ENCODE results near the gene CASP3. TPM values are rescaled to one million over a fixed set of nuclear protein-coding genes. Genes with fewer than 3 reads are reported as not detected.

The CASP3 gene
- total and polyA plus RNA-seq, 9 of the 15 experiments (the other 6 are each of a cell fraction or from before 2014, with no cell fraction given) = 17.6 to 40.1 (median 31.8) TPM

DNA sequence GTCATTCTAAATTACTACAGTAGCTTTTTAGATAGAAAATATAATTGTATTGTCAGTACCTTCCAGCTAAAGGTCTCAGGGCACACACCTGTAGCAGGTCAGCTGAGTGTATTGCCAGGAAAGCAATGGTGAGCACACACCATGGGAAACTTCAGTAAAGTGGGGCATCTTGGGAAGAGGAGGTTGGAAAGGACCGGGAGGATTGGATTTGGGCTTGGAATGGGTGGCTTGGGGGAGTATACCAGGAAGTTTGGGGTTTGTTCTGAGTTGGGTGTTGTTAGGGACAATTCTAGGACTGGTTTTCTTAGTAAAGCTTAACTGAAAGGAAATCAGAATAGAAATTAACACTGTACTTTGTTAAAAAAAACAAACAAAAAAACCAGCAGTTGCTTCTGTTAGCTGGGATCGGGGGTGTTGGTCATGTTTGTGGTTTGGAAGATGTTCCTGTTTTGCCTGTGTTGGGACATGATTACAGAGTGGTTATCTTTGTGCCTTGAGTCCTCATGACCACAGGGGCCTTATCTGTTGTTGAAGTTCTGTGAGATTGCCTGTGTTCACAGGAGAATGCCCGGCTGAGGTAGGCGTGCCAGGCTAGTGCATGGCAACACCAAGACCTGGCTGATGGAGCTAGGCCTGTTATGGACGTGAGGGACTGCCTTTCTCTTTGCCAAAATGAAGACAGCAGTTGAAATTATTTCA, 35.4 kb upstream of the CASP3 start (continued):
- TF ChIP-seq NFIX (CRISPR knock-in tag; IDR thresholded peaks at IDR 0.05; ENCODE audit: low read depth) = no peak
- TF ChIP-seq, protein P1, sequence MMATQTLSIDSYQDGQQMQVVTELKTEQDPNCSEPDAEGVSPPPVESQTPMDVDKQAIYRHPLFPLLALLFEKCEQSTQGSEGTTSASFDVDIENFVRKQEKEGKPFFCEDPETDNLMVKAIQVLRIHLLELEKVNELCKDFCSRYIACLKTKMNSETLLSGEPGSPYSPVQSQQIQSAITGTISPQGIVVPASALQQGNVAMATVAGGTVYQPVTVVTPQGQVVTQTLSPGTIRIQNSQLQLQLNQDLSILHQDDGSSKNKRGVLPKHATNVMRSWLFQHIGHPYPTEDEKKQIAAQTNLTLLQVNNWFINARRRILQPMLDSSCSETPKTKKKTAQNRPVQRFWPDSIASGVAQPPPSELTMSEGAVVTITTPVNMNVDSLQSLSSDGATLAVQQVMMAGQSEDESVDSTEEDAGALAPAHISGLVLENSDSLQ (IDR thresholded peaks at IDR 0.05) = no peak
- TF ChIP-seq BHLHE40 (IDR thresholded peaks at IDR 0.05; ENCODE audit: low read length) = peak; percentile 89
- TF ChIP-seq CREBBP (IDR thresholded peaks at IDR 0.05; ENCODE audit: low read depth, low read length) = no peak
- TF ChIP-seq, protein P2, sequence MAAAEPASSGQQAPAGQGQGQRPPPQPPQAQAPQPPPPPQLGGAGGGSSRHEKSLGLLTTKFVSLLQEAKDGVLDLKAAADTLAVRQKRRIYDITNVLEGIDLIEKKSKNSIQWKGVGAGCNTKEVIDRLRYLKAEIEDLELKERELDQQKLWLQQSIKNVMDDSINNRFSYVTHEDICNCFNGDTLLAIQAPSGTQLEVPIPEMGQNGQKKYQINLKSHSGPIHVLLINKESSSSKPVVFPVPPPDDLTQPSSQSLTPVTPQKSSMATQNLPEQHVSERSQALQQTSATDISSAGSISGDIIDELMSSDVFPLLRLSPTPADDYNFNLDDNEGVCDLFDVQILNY (CRISPR knock-in tag; IDR thresholded peaks at IDR 0.05) = no peak
- TF ChIP-seq, protein P3, sequence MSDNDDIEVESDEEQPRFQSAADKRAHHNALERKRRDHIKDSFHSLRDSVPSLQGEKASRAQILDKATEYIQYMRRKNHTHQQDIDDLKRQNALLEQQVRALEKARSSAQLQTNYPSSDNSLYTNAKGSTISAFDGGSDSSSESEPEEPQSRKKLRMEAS (CRISPR knock-in tag; IDR thresholded peaks at IDR 0.05) = peak; percentile 33; the same call in 1 of the 2 replicates
- 0 out of 2 replicates have a peak, but pooled peaks have one; percentile 15 for TF ChIP-seq ZNF212 (CRISPR knock-in tag; IDR thresholded peaks at IDR 0.05)
- TF ChIP-seq, protein P4, sequence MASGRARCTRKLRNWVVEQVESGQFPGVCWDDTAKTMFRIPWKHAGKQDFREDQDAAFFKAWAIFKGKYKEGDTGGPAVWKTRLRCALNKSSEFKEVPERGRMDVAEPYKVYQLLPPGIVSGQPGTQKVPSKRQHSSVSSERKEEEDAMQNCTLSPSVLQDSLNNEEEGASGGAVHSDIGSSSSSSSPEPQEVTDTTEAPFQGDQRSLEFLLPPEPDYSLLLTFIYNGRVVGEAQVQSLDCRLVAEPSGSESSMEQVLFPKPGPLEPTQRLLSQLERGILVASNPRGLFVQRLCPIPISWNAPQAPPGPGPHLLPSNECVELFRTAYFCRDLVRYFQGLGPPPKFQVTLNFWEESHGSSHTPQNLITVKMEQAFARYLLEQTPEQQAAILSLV (tag; IDR thresholded peaks at IDR 0.05) = peak; percentile 27; the same call in 1 of the 2 replicates
- TF ChIP-seq NFE2L1 (tag; IDR thresholded peaks at IDR 0.05; ENCODE audit: borderline replicate concordance, low read depth) = no peak
- peak; percentile 88 for TF ChIP-seq ELF4 (CRISPR knock-in tag; IDR thresholded peaks at IDR 0.05)
- peak; percentile 83 for TF ChIP-seq ZNF384 (IDR thresholded peaks at IDR 0.05; ENCODE audit: low read depth, low read length)
- TF ChIP-seq, protein P5, sequence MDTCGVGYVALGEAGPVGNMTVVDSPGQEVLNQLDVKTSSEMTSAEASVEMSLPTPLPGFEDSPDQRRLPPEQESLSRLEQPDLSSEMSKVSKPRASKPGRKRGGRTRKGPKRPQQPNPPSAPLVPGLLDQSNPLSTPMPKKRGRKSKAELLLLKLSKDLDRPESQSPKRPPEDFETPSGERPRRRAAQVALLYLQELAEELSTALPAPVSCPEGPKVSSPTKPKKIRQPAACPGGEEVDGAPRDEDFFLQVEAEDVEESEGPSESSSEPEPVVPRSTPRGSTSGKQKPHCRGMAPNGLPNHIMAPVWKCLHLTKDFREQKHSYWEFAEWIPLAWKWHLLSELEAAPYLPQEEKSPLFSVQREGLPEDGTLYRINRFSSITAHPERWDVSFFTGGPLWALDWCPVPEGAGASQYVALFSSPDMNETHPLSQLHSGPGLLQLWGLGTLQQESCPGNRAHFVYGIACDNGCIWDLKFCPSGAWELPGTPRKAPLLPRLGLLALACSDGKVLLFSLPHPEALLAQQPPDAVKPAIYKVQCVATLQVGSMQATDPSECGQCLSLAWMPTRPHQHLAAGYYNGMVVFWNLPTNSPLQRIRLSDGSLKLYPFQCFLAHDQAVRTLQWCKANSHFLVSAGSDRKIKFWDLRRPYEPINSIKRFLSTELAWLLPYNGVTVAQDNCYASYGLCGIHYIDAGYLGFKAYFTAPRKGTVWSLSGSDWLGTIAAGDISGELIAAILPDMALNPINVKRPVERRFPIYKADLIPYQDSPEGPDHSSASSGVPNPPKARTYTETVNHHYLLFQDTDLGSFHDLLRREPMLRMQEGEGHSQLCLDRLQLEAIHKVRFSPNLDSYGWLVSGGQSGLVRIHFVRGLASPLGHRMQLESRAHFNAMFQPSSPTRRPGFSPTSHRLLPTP (IDR thresholded peaks at IDR 0.05; ENCODE audit: borderline replicate concordance, extremely low read depth, insufficient read length) = no peak
- no peak for TF ChIP-seq PTBP1 (IDR thresholded peaks at IDR 0.05; ENCODE audit: low read depth, low read length)
- no peak for TF ChIP-seq DDX20 (tag; IDR thresholded peaks at IDR 0.05; ENCODE audit: low read depth)
- no peak for TF ChIP-seq ZBTB17 (CRISPR knock-in tag; IDR thresholded peaks at IDR 0.05)
- TF ChIP-seq, protein P6, sequence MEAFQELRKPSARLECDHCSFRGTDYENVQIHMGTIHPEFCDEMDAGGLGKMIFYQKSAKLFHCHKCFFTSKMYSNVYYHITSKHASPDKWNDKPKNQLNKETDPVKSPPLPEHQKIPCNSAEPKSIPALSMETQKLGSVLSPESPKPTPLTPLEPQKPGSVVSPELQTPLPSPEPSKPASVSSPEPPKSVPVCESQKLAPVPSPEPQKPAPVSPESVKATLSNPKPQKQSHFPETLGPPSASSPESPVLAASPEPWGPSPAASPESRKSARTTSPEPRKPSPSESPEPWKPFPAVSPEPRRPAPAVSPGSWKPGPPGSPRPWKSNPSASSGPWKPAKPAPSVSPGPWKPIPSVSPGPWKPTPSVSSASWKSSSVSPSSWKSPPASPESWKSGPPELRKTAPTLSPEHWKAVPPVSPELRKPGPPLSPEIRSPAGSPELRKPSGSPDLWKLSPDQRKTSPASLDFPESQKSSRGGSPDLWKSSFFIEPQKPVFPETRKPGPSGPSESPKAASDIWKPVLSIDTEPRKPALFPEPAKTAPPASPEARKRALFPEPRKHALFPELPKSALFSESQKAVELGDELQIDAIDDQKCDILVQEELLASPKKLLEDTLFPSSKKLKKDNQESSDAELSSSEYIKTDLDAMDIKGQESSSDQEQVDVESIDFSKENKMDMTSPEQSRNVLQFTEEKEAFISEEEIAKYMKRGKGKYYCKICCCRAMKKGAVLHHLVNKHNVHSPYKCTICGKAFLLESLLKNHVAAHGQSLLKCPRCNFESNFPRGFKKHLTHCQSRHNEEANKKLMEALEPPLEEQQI (IDR thresholded peaks at IDR 0.05) = peak; percentile 86
